GM18526 (cell line): ENCODE measurements around the gene CACNA1G.

Experiments used
- POLR2A ChIP-seq: IDR thresholded peaks from 3 replicates; pipeline ENCODE4 v1.6.1; 2011; ENCODE audit not compliant: insufficient read length; ENCODE audit errors: extremely low read depth

Gene CACNA1G

GRCh38 chr17:50565402-50566350 lies 5.2 kb downstream of the CACNA1G start:
- TF ChIP-seq POLR2A: no peak

- no peak for TF ChIP-seq POLR2A
These were observed 6.4 kb downstream of the CACNA1G start for GRCh38 chr17:50566886-50567285.

- no peak for TF ChIP-seq POLR2A
These were observed 8.1 kb downstream of the CACNA1G start for GRCh38 chr17:50568659-50569058.

- TF ChIP-seq POLR2A: no peak
These were observed 9.1 kb downstream of the CACNA1G start for GRCh38 chr17:50569592-50569991.

GRCh38 chr17:50570032-50570431 lies 9.5 kb downstream of the CACNA1G start:
- TF ChIP-seq POLR2A: no peak

- no peak for TF ChIP-seq POLR2A
These were observed 10.0 kb downstream of the CACNA1G start for GRCh38 chr17:50570528-50570927.

- no peak for TF ChIP-seq POLR2A
These were observed 11.2 kb downstream of the CACNA1G start for GRCh38 chr17:50571681-50572080.

GRCh38 chr17:50572541-50572940 lies 12.0 kb downstream of the CACNA1G start:
- no peak for TF ChIP-seq POLR2A

GRCh38 chr17:50573866-50574611 lies 13.5 kb downstream of the CACNA1G start:
- no peak for TF ChIP-seq POLR2A

GRCh38 chr17:50575581-50576210 lies 15.2 kb downstream of the CACNA1G start:
- no peak for TF ChIP-seq POLR2A

GRCh38 chr17:50576864-50577263 lies 16.3 kb downstream of the CACNA1G start:
- TF ChIP-seq POLR2A: no peak

- TF ChIP-seq POLR2A: no peak
These were observed 17.0 kb downstream of the CACNA1G start for GRCh38 chr17:50577451-50577954.

GRCh38 chr17:50578173-50578572 lies 17.7 kb downstream of the CACNA1G start:
- no peak for TF ChIP-seq POLR2A

GRCh38 chr17:50579399-50579798 lies 18.9 kb downstream of the CACNA1G start:
- TF ChIP-seq POLR2A: no peak

- TF ChIP-seq POLR2A: no peak
These were observed 20.1 kb downstream of the CACNA1G start for GRCh38 chr17:50580646-50581045.
